Measurements from ENCODE around the gene ENDOV.
A peak's percentile ranks its signal among the peaks of the same experiment; 100 is the strongest.

Gene ENDOV

DNA sequence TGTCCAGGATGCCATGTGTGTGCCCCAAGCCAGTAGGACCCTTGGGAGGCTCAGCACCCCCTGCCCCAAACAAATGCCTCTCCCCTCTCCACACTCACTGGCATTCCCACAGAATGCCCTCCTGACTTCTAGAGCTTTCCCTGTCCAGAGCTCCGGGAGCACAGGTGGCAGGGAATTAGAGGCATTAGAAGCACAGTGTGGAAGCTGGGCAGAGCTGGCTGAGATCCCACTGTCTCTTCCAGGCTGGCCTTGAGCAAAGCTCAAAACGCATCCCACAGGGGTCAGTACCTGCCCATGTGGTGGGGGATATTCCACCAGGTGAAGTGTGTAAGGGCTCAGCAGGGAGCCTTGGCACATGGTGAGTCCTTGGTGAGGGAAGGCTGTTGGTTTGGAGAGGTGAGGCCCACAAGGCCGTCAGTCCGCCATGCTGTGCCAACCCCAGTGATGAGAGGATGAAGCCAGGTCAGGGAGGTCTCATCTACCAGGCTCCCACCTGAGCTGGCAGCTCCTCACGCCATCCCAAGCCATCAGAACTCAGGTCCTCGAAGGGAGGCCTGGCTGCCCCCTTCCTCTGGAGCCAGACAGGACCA lies 18.1 kb downstream of the ENDOV start:
- no peak for DNase-seq

DNA sequence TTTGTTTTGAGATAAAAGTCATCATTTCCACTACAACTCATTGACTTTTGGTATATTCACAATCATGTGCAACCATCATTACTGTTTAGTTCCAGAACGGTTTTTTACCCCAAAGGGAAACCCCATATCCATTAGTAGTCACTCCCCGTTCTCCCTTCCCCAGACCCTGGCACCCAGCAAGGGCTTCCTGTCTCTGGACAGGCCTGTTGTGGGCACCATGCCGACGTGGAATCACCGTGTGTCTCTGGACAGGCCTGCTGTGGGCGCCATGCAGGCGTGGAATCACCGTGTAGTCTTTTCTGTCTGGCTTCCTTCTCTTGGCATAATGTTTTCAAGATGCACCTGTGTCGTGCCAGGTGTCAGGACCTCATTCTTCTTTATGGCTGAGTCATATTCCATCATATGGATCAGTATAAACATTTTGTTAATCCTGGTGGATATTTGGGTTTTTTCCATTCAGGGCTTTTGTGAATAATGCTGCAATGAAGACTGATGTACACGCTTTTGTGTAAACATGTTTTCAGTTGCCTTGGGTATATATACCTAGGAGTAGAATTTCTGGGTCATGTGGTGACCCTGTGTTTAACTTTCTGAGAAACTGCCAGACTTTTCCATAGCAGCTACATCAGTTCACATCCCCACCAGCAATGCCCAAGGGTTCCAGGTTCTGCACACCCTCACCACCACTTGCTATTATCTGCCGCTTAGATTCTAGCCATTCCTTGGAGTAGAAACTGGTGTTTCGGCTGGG lies 19.1 kb downstream of the ENDOV start:
- DNase-seq: no peak

DNA sequence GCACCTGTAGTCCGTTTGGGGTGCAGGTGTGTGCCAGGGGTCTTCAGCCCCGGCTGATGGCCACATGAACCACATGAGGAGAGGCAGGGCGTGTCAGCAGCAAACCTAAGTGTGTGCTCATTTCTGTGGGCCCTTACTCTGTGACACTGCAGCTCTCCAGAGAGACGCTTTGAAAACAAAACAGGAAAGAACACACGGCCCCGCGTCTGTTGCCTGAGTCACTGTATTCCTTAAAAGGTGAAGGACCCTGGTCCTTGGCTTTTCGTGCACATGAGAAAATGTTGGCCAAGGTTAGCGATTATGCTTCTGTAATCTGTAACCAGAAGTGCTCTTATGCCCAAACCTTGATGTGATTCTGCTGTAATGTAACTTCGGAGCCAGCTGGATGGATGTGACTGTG lies 22.6 kb downstream of the ENDOV start:
- DNase-seq: no peak

DNA sequence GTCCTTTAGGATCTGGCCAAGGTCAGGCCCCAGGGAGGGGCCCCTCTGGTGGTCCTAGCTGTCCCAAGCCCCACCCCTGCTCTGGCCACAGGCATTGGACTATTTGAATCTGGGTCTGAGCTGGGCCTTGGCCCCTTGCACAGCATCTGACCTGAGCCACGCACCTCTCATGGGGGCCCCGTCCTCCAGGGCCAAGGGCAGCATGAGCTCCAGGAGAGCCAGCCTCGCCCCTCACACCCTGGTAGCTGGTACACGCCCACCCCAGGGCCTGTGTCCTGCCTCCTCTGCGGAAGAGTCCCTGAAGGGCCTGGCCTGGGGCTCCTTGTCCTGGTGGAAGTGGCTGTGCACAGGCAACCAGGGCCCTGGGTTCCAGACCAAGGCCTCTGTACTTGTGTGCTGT lies 23.8 kb downstream of the ENDOV start:
- DNase-seq: no peak

DNA sequence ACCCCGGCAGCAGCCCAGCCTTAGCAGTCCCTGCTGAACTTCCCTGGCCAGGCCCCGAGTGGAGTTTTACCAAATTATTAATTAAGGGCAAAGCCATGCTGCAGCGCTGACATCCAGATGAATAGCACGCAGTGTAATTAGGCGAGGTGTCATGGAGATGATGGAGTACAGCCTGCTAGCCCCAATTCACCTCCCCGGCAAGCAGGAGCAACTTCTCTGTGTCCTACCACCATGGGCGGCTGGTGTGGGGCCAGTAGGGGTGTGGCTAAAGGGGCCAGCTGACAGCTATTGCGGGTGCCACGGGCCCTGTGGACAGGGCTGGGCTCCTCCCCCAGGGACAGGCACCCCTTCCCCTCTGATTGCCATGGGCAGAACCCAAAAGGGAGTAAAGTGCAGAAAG lies 24.5 kb downstream of the ENDOV start:
- no peak for DNase-seq

DNA sequence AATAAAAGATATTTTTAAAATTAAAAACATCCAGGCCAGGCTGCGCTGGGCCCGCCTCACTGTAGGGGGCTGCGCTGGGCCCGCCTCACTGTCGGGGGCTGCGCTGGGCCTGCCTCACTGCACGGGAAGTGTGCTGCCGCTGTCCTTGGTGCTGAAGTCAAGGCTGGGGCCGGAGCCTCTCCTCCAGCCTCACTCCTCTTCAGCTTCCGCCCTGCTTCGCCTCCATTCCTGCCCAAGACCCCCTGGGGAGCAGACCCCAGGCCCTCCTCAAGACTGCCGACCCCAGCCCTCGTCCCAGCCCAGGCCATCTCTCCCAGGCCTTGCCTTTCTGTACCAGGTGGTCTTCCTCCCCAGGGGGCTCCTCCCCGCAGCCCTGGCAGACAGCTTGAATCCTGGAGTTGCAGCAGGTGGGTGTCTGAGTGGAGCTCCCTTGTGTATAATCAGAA lies 26.2 kb downstream of the ENDOV start:
- DNase-seq: peak in 2 of 4 experiments; percentile 12 to 14

DNA sequence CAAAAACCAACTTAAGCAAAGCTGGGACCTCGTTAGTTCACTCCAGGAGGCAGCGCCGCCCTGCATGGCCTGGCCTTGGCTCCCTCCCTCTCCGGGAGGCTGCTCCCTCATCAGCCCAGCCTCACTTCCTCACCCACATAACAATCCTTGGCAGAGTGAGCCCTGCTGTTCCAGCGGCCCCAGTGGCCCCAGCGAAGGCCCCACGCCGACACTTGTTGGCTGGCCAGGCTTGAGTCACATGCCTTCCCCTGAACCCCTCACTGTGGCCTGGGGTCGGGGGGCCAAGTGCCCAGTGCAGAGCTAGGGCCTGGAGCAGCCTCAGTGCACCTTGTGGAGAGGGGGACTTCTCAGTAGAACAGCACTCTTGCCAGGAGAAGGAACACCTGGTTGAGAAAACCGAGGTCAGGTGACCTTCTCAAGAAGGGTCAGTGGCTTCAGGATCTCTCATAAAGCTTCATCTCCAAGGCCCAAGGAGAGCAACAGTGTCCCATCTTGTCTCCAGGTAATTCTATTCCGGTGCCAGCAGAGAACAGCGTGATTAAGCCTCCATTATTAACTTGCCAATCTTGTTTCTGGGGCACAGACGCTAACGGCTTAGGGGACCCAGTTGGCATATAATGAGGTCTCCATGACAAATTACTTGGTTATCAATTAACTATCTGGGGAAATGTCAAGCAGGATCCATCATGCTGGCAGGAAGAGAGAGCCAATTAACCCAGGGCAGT lies 26.8 kb downstream of the ENDOV start:
- DNase-seq: no peak

DNA sequence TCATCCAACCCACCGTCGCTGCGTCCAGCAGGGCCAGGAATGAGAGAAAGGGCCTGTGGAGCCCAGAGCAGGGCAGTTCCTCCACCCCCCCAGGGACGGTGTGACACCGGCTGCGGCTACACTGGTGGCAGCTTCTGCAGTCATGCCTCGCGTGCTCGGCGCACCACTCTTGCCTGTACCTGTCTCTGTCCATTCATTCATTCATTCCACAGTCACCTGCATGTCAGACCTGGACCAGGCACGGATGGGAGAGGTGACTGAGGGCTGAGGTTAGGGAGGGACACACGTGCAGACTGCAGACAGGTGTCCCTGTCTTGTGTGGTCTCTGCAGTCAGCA lies 27.3 kb downstream of the ENDOV start:
- no peak for DNase-seq

DNA sequence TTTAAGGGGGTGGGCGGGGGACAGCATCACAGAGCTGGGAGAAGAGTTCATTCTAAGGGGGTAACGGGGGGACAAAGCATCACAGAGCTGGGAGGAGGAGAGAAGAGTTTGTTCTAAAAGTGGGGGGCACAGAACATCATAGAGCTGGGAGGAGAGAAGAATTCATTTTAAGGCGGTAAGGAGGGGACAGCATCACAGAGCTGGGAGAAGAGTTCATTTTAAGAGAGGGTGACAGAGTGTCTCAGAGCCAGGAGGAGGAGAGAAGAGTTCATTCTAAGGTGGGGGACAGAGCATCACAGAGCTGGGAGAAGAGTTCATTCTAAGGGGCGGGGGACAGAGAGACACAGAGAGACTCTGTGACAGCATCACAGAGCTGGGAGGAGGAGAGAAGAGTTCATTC lies 27.8 kb downstream of the ENDOV start:
- no peak for DNase-seq

DNA sequence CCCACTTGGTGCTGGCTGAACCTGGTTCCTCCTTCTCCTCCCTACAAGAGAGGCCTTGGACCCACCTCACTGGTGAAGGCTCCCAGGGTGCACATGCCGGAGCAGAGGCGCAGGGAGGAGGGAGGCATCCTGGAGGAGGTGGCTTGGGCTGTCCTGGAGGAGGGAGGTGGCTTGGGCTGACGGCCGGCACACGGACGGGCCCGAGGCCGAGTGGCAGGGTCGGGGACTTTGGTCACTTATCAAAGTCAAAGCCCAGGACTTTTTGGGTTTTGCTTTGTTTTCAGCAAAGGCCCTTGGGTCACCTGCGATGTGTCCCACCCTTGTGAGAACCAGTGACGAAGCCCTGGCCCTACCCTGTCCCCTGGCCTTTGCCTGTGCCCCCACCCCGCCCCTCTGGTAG lies 28.5 kb downstream of the ENDOV start:
- DNase-seq: no peak

DNA sequence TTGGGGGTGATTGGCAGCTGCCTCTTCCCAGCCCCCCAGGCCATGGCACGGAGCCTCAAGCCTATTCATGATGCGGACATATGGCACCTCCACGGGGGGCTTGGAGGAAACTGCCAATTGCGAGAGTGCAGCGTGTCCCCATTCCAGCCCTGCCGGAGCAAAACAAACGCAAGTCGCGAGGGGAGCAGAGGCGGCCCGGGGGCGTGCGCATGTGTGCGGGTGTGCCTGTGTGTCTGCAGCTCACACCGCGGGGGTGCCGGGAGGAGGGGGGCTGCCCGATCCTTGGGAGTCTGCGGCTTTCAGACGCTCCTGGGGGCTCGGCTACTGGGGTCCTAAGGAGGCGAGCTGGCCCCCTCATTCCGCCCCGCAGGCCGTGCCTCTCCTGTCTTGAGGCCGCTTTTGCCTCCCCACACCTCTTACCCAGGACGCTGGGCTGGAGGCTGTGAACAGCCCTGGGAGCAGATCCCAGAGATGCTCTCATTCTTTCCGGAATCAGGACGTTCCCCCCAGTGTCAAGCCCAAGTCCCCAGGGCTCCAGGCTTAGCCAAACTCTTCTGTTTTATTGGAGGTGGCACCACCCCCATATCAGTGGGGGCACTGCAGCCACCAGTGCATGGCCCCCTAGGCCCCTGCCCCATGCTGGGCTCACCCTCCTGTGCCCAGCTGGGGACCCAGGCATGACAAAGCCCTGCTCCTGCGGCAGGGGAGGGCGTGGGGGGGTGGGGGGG lies 29.1 kb downstream of the ENDOV start:
- no peak for DNase-seq

DNA sequence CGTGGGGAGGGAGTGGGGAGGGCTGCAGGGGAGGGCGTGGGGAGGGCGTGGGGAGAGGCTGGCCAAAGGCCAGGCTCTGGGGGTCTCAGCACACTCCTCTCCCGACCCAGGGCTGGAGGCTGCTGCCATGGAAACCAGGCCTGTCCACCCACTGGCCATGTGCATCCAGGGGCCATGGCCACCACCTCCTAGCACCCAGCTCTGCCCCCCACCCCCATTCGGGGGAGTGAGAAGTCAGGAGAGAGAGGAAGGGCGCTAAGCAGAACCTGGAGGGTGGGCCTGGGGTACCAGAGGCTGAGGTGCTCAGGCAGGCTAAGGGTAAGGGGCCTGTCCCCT lies 29.6 kb downstream of the ENDOV start:
- no peak for DNase-seq

DNA sequence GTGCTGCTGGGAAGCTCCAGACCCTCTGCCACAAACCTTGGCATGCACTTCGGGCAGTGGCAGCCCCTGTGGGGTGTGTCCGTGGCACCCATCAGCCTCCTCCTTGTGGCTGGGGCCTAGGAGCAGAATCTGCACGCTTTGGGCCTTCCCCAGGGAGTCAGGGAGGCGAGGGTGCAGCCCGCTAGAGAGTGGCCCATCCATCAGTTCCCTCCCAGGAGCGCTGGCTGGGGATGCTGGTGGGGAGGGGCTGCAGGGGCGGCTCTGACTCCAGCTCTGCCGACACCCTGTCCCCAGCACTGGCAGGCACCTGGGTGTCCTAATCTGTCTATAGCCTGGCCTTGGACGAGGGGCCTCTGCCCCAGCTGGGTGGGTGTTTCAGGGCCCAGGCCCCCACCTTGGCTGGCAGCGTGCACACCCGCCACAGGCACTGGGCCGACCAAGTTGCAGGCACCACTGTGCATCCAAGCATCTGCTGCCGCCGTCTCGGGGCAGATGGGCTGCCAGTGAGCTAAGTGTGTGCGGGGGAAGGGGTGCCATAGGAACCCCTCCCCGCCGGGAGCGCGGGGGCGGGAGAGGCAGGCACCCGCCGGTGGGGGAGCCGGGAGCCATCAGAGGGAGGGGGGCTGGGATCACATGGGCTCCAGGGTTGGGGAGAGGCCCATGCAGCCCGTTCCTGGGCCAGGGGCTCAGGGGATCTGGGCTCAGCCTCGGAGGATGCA lies 30.2 kb downstream of the ENDOV start:
- DNase-seq: no peak

DNA sequence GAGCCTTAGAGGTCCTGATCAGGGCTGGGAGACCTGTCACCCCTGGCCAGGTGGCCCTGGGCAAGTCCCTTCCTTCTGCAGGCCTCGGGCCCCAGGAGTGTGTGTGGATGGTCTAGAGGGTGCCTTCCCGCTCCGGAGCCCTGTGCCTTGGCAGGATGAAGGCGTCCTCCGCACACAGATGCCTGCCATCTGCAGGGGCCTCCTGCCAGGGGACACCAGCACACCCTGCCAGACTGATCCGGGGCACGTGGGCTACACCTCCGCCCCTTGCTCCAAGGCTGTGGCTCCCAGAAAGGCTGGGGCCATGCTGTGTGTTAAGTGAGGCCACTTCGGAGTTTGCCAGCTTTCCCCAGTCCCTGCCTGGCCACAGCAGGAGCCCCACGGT lies 30.8 kb downstream of the ENDOV start:
- no peak for DNase-seq

DNA sequence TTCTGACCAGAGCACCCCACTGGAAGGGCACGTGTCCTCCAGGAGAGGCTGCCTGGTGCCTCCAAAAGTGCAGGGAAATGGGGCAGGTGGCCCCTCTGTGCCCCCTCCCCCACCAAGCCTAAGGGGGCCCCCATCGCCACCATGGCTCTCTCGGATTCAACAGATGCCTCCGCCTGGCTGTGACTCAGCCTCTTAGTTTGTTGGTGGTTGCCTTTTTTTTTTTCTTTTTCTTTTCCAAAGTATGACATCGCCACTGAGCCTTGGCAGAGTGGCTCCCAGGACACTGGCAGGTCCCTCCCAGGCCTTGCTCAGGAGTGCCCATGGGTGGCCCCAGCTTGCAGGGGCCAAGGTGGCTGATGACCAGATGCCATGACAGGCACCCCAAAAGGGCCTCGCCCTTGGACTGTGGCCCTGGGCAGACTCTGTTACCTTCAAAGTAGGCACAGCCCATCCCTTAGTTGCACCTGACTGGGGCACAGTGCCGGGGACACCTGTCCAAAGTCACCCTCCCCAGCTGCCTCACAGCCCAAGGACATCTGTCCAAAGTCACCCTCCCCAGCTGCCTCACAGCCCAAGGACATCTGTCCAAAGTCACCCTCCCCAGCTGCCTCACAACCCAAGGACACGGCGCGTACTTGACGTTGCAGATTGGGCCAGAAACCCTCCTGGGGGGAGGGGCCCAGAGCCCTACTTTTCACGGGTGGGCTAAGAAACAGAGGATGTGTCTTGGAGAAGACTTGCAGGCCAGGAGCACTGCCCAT lies 31.9 kb downstream of the ENDOV start:
- DNase-seq: no peak

DNA sequence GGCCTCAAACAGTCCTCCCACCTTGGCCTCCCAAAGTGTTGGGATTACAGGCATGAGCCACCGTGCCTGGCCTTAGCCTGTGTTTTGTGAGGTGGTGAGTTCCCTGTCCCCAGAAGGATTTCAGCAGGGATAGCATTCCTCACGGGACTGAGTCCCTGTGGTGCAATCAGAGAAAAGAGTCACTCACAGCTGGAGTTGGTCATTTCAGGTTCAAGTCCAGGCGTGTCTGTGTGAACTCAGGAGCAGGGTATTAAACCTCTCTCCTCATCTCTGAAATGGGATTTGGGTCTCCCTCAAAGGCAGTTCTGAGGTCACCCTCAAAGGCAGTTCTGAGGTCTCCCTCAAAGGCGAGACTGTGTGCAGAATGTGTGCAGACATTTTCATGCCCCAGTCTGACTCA lies 32.8 kb downstream of the ENDOV start:
- no peak for DNase-seq

DNA sequence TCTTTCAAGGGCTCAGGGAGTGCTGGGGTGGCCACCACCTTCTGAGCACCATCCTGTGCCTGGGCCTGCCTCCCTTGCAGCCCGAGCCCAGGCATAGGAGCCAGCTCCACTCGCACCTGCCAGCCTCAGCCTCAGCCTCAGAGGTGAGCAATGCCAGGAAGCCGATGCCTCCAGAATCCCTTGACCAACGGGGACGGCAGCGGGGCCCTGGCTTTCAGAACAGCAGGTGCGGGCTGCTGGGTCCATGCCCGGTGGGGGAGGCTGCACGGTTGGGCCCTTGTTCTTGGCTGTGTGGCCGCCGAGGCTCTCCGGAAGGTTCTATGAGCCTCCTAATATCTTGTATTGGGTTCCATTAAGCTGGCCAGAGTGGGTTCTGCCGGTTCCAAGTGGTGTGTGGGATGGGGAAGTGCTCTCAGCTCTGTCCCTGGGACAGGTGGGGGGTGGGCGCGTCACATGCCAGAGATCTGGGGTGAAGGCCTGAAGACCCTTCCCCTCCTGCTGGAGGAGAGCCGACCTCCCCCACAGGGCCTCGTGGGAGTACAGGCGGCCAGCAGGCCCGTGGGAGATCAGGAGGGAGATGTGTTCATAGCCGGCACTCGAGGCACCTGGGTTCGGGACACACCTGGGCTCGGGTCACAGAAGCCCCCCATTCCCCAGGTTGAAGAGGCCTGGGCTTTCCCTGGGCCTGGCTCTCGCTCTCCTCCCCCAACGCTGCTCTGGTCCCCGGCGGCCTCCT lies 34.4 kb downstream of the ENDOV start:
- no peak for DNase-seq

DNA sequence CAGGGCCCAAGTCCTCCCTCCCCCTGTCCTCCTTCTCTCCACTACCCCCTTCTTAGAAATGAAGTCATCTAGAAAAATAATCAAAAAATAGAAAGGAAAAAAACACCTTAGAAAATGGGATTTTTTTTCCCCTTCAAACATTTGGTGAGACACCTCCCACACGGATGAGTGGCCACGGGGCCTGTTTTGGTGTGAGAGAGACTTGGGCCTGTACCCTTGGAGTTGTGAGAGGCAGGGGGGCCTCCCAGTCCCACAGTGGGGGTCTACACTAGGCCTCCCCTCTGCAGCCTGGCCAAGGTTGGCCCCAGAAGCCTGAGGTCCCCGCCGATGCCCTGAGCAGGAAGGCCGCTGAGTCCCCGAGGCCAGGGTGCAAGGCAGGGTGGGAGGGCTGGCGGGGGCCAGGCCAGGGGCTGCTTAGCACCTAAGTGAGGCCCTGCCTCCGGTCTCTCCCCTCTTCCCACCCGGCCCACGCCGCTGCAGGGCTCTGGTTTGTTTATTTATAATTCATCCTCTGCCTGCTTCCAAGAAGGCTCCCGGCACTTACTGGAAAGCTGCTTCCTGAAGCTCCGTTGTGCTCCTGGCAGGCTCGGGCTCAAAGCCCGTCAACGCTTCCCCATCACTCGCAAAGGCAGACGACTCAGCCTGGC lies 35.1 kb downstream of the ENDOV start:
- DNase-seq: no peak

DNA sequence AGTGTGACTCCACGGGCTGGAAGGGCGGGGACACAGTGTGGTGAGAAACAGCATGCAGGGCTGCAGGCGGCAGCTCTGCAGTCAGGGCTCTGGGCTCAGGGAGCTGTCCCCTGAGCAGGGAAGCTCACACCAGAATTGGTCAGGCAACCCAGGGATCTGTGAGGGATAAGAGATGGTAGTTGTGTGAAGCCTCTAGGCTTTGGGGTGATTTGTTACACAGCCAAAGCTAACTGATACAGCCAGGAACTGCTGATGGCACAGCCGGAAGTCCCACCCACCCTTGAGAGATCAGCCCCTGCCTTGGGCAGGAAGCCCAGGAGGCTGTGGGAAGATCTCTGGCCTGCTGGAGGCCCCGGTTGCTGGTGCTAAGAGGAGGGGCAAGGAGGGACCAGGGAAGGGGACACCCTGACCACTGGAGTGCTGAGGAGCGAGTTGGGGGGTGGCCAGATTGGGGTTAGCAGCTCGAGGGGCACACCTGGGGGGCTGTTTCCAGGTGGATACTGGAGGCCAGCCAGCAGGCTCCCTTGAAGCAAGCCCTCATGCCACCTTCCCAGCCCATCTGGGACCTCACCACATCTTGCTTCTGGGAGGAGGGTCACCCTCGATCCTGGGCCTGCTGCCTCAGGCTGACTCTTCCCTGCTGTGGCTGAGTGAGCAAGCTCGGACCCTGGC lies 36.3 kb downstream of the ENDOV start:
- DNase-seq: no peak

DNA sequence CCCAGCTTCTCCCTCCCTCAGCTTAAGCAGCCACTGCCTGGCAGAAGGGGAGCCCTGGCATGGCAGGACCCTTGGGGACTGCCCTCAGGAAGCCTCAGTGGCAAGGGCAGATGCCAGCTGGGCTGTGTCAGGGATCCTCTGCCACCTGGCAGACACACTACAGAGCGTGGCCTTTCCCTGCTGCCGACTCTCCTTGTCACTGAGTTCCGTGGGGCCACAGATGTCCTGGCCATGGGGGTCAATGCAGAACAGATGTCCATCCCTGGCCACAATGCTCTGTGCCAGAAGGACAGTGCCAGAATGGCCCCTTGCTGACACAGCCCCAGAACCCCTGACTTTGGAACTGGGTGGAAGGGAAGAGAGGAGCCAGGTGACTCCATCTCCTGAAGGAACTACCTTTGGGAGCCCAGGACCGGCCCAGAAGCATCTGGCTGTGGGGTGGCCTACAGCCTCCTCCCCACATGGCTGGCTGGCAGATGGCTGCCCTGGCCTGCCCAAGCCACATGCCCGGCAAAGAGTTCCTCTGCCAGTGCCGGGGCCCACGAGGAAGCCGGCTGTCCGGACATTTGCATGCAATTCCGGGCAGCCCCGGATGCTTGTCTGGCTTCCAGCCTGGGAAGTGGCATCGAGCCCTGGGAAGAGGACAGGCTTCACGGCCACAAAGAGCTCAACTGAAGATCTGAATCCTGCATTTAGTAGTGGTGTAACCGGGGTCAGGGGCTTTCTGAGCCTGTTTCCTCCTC lies 37.4 kb downstream of the ENDOV start:
- DNase-seq: no peak

Data from activated CD4-positive, CD25-positive, alpha-beta regulatory T cell (primary cell).